ENCODE measurements around the gene DTX3. TPM values are rescaled to one million over a fixed set of nuclear protein-coding genes. Genes with fewer than 3 reads are reported as not detected.
"Not testable (repeated sequence)": the region's sequence is repeated elsewhere in the genome, so short reads cannot be mapped to it uniquely, and the experiment has no call there.

Gene DTX3
- total RNA-seq, 1 donor from 2014 or later = 65.5 TPM

DNA sequence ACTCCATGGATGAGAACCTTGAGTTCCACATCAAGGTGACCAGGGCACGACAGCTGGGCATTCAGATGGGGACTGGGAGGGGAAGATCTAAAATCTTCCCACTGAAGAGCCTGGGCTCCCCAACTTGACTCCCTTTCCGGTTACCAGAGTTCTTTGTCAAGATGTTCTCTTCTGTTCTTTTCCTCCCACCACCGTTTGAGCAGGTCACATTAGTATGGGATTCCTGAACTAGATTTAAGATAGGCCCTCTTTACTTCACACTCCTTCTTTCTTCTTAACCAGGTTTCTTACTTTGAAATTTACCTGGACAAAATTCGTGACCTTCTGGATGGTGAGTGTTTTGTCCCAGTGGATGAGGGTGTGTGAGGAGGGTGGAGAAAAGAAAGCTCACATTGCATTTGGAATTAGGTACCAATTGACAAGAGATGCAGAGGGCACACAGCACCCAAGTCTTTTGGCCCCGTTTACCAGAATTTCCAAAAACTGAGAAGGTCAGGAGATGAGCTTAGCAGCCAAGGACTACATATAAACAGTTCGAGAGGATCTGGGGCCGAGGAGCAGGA is 40.4 kb upstream of the DTX3 start:
- Mint-ChIP-seq H3K36me3 (no peaks in the 10 kb centered on the region), H3K9me3 (no peaks in the 10 kb centered on the region), H3K27ac (no peak overlapping the region), H3K4me1 (ENCODE audit: unreplicated experiment) (no peaks in the 10 kb centered on the region), H3K27me3 (peaks cover 26% of the 10 kb centered on the region), H3K4me3 (no peak overlapping the region)
- DNase-seq (ENCODE audit: extremely low spot score, unreplicated experiment) = no peak
- TF ChIP-seq, protein P1, sequence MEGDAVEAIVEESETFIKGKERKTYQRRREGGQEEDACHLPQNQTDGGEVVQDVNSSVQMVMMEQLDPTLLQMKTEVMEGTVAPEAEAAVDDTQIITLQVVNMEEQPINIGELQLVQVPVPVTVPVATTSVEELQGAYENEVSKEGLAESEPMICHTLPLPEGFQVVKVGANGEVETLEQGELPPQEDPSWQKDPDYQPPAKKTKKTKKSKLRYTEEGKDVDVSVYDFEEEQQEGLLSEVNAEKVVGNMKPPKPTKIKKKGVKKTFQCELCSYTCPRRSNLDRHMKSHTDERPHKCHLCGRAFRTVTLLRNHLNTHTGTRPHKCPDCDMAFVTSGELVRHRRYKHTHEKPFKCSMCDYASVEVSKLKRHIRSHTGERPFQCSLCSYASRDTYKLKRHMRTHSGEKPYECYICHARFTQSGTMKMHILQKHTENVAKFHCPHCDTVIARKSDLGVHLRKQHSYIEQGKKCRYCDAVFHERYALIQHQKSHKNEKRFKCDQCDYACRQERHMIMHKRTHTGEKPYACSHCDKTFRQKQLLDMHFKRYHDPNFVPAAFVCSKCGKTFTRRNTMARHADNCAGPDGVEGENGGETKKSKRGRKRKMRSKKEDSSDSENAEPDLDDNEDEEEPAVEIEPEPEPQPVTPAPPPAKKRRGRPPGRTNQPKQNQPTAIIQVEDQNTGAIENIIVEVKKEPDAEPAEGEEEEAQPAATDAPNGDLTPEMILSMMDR (conservative IDR thresholded peaks at IDR 0.05) = no peak

DNA sequence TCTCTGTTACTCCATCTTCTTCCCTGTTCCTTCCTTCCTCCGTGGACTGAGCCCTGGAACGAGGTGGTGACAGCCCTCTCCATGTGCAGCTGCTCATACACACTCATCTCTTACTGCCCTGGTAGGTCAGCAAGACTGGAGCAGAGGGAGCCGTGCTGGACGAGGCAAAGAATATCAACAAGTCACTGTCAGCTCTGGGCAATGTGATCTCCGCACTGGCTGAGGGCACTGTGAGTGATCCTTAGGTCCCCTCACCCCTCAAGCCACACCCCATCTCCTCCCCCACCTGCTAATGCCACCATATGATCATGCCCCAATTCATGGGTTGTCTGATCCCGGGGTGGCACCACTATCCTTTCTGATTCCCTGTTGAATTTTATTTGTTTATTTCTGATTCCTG is 35.8 kb upstream of the DTX3 start:
- DNase-seq (ENCODE audit: extremely low spot score, unreplicated experiment) = no peak
- TF ChIP-seq, protein P1 (conservative IDR thresholded peaks at IDR 0.05) = no peak
- H3K36me3 Mint-ChIP-seq = no peaks in the 10 kb centered on the region
- H3K27ac Mint-ChIP-seq = no peak overlapping the region
- H3K9me3 Mint-ChIP-seq = no peaks in the 10 kb centered on the region
- H3K4me1 Mint-ChIP-seq (ENCODE audit: unreplicated experiment) = no peaks in the 10 kb centered on the region
- H3K4me3 Mint-ChIP-seq = no peak overlapping the region
- peaks cover 8% of the 10 kb centered on the region for H3K27me3 Mint-ChIP-seq

DNA sequence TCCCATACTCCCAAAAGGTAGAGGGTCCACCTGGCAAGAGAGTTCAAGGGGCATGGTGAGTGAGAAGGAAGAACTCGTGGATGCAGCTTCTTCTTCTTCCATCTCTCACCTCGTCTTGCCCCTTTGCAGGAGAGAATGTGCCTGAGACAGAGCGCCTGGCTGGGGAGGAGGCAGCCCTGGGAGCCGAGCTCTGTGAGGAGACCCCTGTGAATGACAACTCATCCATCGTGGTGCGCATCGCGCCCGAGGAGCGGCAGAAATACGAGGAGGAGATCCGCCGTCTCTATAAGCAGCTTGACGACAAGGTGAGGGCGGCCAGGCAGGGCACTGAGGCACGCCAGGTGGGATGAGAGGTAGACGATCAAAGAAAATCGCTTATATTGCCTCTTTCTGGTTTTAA is 34.8 kb upstream of the DTX3 start:
- H3K4me3 Mint-ChIP-seq = no peak overlapping the region
- no peak for DNase-seq (ENCODE audit: extremely low spot score, unreplicated experiment)
- H3K36me3 Mint-ChIP-seq = no peaks in the 10 kb centered on the region
- peaks cover under 1% of the 10 kb centered on the region for H3K27me3 Mint-ChIP-seq
- no peaks in the 10 kb centered on the region for H3K9me3 Mint-ChIP-seq
- no peaks in the 10 kb centered on the region for H3K4me1 Mint-ChIP-seq (ENCODE audit: unreplicated experiment)
- H3K27ac Mint-ChIP-seq = no peak overlapping the region
- TF ChIP-seq, protein P1 (conservative IDR thresholded peaks at IDR 0.05) = no peak

DNA sequence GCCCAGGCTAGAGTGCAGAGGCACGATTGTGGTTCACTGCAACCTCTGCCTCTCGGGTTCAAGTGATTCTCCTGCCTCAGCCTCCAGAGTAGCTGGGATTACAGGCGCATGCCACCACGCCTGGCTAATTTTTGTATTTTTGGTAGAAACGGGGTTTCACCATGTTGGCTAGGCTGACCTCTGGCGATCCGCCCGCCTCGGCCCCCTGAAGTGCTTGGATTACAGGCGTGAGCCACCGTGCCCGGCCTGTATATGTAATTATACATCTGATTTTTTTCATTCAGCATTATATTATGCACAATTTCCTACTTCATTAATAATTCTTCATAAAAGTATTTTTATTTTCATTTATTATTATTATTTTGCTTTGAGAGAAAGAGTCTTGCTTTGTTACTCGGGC is 34.2 kb upstream of the DTX3 start:
- not testable (repeated sequence) for DNase-seq (ENCODE audit: extremely low spot score, unreplicated experiment); H3K36me3 Mint-ChIP-seq; H3K4me3 Mint-ChIP-seq; H3K27me3 Mint-ChIP-seq; H3K27ac Mint-ChIP-seq; H3K4me1 Mint-ChIP-seq (ENCODE audit: unreplicated experiment); H3K9me3 Mint-ChIP-seq

DNA sequence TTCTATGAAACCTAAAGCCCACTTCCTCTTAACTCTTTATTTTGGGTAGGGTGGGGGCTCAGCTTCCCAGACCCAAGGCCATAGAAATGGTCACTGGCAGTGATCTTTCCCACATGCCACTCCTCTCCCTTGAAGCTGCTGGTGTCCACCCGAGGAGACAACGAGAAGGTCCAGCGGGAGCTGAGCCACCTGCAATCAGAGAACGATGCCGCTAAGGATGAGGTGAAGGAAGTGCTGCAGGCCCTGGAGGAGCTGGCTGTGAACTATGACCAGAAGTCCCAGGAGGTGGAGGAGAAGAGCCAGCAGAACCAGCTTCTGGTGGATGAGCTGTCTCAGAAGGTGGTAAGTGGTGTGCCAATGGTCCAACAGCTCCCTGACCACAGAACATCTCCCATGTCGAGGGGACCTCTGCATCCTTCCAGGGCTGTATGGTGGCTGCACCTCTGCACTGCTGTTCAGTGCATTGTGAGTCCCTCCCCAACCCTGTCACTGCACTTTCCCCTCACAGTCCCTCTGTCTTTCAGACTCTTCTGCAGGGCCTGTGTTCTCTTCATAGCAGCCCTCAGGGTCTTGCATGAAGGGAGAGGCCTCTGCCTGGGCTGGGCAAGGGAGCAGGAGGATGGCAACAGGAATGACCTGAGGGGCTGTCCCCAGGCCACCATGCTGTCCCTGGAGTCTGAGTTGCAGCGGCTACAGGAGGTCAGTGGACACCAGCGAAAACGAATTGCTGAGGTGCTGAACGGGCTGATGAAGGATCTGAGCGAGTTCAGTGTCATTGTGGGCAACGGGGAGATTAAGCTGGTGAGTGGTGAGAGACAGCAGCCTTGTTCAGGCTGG is 32.5 kb upstream of the DTX3 start:
- TF ChIP-seq, protein P1 (conservative IDR thresholded peaks at IDR 0.05) = no peak
- no peaks in the 10 kb centered on the region for H3K36me3 Mint-ChIP-seq
- no peak for DNase-seq (ENCODE audit: extremely low spot score, unreplicated experiment)
- H3K4me3 Mint-ChIP-seq = no peak overlapping the region
- no peak overlapping the region for H3K27ac Mint-ChIP-seq
- H3K9me3 Mint-ChIP-seq = no peaks in the 10 kb centered on the region
- H3K4me1 Mint-ChIP-seq (ENCODE audit: unreplicated experiment) = no peaks in the 10 kb centered on the region
- peaks cover 10% of the 10 kb centered on the region for H3K27me3 Mint-ChIP-seq

DNA sequence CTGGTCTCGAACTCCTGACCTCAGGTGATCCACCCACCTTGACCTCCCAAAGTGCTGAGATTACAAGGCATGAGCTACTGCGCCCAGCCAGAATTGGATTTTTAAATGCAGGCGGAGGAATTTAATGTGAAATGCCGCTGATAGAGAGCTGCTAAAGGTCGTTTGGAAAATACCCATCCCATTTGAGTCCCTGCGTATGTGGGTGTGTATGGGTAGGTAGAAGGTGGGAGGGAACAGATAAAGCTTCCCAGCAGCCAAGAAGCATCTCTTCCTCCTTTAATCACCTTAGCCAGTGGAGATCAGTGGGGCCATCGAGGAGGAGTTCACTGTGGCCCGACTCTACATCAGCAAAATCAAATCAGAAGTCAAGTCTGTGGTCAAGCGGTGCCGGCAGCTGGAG is 29.8 kb upstream of the DTX3 start:
- no peaks in the 10 kb centered on the region for H3K36me3 Mint-ChIP-seq
- TF ChIP-seq, protein P1 (conservative IDR thresholded peaks at IDR 0.05) = no peak
- H3K27ac Mint-ChIP-seq = no peak overlapping the region

More for the DNA sequence above, 29.8 kb upstream of the DTX3 start:
- no peak for DNase-seq (ENCODE audit: extremely low spot score, unreplicated experiment)
- H3K4me1 Mint-ChIP-seq (ENCODE audit: unreplicated experiment) = no peaks in the 10 kb centered on the region
- peaks cover 10% of the 10 kb centered on the region for H3K27me3 Mint-ChIP-seq
- no peak overlapping the region for H3K4me3 Mint-ChIP-seq
- H3K9me3 Mint-ChIP-seq = no peaks in the 10 kb centered on the region

Data from type B pancreatic cell (in vitro differentiated cells).